ENCODE data around the gene NMB.
"Not testable (repeated sequence)": the region's sequence is repeated elsewhere in the genome, so short reads cannot be mapped to it uniquely, and the experiment has no call there.

The NMB gene

GRCh38 chr15:84654689-84655453 lies 3.1 kb downstream of the NMB start:
- peak; percentile 78 for DNase-seq

DNA sequence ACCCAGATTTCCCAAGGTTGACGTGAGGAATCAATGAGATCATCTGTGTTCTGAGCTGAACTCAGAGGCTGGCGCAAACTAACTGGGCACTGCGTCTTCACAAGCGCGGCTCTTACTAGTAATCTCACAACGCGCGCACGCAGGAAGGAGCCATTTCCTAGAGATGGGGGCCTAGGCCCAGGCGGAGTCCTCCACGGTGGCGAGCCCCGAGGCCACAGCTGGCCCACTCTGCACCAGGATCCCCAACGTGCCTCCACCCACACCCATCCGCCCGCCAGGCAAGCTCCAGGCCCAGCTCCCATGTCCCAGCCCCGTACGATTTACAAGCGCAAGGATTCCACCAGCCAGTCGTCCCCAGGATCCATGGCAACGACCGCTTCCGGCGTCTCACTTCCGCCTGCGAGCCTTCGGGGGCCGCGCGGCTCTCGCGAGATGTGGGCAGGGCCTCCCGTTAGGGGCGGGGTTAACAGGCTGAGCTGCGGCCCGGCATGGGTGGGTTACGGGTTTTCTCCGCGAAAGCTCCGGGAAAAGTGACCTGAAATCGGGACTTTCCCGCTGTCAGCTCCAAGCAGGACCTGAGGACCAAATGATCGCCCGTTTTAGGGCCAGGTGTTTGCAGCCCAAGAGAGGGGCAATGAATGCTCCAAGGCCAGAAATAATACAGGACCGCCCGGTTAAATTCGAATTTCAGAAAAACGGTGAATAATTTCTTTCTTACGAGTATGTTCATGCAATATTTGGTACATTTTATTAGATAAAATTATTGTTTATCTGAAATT lies 3.9 kb downstream of the NMB start, which contains the start of gene WDR73:
Gene WDR73 (minus strand): TSS at position 374 of the 779 bp plus-strand sequence. CDS start 9 bp downstream, at position 365.
- DNase-seq = peak; percentile 98

DNA sequence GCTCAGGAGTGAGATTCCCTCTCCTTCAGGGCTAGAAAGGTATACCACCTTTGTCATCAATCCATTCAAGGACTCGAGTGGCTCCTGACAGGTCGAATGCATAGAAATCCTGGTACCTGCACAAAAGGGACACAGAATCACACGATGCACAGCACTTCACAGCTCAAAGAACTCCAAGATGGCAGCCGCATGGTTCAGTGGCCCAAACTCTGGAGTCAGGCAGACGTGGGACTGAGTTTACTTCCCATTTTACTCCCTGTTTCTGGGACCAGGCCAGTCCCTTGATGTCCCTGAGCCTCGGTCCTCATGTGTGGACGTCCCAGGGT lies 4.5 kb downstream of the NMB start:
- DNase-seq = no peak

DNA sequence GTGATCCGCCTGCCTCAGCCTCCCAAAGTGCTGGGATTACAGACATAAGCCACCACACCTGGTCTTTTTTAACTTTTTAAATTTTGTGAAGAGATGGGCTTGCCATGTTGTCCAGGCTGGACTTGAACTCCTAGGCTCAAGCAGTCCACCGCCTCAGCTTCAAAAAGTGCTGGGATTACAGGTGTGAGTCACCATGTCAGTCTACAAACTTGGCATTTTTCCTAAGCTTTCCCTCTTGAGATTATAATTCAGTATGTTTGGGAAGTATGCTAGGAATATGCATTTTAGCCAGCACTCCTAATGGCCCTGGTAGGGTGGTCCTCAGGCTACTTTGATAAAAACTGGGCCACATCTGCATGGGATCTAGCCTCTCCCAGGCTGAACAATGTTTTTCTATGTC lies 8.3 kb downstream of the NMB start:
- DNase-seq = no peak

- no peak for DNase-seq
Observed at GRCh38 chr15:84648539-84648938, 9.5 kb downstream of the NMB start.

- no peak for DNase-seq
Observed at GRCh38 chr15:84647726-84648125, 10.3 kb downstream of the NMB start.

- no peak for DNase-seq
Observed at GRCh38 chr15:84645997-84646396, 12.0 kb downstream of the NMB start.

DNA sequence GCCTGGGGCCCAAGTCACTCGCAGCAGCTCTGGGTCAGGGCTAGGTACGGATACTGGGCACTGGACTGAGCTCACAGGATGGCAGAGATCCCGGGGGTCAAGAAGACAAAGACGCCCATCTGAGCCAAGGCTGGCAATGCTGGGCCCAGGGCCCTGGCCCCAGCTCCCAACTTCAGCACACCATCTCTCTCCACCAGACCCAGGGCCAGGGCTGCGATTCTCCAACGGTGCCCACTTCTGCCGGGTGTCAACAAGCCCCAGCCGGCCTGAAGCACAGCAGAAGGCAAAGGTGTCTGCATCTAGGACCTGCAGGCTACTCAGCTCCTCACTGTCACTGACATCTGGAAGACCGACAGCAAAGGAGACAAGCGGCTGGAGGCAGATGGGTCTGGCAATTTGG lies 12.5 kb downstream of the NMB start:
- DNase-seq = no peak

DNA sequence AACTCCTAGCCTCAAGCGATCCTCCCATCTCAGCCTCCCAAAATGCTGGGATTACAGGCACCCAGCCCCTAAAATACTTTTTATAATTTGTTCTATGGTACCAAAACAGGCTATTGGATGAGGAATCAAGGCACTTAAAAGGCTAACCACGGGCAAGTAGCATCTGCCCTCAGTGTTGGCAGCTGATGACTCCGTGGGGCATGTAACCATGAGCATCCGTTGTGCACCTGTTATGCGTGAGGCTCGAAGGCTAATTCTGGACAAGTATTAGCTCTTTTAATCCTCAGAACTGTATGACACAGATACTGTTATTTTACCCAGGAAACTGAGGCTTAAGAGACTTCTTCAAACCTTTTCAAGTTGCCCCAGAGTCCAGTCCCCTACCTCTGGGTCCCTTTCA lies 14.2 kb downstream of the NMB start:
- no peak for DNase-seq

GRCh38 chr15:84642640-84643039 lies 15.4 kb downstream of the NMB start:
- not testable (repeated sequence) for DNase-seq

GRCh38 chr15:84641871-84642270 lies 16.1 kb downstream of the NMB start:
- not testable (repeated sequence) for DNase-seq

DNA sequence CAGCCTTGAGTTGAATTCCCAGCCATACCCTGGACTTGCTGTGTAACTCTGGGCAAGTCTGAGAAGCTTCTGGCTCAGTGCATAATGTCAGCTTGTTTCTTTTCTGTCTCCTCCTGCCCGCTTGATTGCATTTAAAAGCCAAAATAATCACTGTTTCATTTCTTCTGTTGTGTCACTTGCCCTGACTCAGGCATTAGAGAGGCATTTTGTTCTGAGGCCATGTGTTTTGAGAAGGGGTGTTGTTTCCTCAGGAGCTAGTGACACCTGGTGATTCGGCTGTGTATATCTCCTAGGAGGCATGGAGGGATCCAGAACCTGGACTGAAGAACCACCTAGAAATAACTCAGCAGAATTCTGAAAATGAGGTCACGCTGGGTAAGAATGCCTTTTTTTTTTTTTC lies 19.9 kb downstream of the NMB start:
- no peak for DNase-seq

DNA sequence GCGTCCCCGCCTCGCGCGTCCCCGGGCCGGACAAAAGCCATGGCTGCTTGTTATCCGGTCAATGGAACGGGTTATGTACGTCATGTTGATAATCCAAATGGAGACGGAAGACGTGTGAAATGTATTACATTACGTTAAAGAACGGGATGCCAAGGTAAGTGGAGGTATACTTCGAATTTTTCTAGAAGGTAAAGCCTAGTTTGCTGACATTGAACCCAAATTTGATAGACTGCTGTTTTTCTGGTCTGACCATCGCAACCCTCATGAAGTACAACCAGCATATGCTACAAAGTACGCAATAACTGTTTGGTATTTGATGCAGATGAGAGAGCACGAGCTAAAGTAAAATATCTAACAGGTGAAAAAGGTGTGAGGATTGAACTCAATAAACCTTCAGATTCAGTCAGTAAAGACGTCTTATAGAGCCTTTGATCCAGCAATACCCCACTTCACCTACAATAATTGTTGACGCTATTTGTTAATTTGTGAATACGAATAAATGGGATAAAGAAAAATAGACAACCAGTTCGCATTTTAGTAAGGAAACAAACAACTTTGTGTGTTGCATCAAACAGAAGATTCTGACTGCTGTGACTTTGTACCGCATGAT lies 23.7 kb downstream of the NMB start:
- no peak for DNase-seq

GRCh38 chr15:84633311-84634227 lies 24.4 kb downstream of the NMB start:
- DNase-seq = peak; percentile 71

DNA sequence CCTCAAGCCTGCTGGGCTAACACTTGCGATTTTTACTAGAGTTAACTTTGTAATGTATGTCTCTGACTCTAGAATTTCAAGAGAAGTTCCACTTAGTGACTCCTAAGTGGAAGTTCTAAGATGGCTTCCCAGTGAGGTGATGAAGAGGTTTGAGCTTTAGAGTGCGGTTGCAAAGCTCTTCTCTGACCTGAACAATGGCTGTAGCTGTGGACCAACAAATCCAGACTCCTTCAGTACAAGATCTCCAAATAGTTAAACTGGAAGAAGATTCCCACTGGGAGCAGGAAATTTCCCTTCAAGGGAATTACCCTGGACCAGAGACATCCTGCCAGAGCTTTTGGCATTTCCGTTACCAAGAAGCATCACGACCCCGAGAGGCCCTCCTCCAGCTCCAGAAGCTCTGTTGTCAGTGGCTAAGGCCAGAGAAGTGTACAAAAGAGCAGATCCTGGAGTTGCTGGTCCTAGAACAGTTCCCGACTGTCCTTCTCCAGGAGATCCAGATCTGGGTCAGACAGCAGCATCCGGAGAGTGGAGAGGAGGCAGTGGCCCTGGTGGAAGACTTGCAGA lies 26.2 kb downstream of the NMB start:
- DNase-seq = no peak

GRCh38 chr15:84629033-84629432 lies 29.0 kb downstream of the NMB start:
- DNase-seq = no peak

DNA sequence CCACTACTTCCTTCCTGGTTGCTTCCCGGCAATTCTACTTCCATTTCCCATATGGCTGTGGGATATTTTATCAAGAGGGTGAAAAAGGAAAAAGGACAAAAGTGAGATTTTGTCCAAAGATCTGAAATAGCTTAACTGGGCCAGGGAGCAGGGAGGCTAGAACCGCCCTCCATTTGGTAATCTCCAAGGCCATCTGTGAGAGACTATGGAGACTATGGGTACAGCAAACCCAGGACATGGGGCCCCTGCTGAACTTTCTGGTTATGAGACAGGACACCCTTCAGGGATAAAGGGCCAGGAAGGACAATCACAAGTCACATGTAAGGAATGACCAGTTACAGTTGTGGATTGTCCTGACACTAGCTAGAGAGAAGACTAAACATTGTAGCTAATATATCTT lies 32.9 kb downstream of the NMB start:
- DNase-seq = no peak

GRCh38 chr15:84624359-84624758 lies 33.6 kb downstream of the NMB start:
- no peak for DNase-seq

- DNase-seq = no peak
Observed at GRCh38 chr15:84621358-84621979, 36.5 kb downstream of the NMB start.

DNA sequence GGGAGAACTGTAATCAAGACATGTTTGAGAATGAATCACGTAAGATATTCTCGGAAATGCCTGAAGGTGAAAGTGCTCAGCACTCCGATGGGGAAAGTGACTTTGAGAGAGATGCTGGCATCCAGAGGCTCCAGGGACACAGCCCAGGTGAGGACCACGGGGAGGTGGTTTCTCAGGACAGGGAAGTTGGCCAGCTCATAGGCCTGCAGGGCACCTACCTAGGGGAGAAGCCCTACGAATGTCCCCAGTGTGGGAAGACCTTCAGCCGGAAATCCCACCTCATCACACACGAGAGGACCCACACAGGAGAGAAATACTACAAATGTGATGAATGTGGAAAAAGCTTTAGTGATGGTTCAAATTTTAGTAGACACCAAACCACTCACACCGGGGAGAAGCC lies 37.4 kb downstream of the NMB start:
- no peak for DNase-seq

- DNase-seq = no peak
Observed at GRCh38 chr15:84616235-84616634, 41.8 kb downstream of the NMB start.

DNA sequence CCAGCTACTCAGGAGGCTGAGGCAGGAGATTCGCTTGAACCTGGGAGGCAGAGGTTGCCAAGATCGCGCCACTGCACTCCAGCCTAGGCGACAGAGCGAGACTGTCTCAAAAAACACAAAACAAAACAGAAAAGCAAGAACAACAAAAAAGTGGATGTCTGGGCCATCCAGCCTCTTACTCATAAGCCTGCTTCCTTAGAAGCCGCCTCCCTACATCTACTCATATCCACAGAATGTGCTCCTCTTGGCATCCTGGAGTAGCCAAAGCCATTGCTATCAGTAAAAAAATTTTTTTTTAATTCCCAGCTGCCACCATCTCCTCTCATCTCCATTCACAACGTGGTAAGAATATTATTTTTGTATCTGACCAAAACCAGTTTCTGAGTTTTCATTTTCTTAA lies 46.4 kb downstream of the NMB start:
- DNase-seq = no peak
